GM12865 (cell line): ENCODE measurements around the gene HNF4A.

Experiments
- DNase-seq: peaks from one replicate; pipeline ENCODE4 v3.0.0; 2010; ENCODE audit warnings: low read depth
- H3K4me3 ChIP-seq: 2 replicates; pipeline ENCODE4 v1.5.1; 2011; ENCODE audit warnings: mild to moderate bottlenecking, low read depth, low read length, control low read depth
- CTCF ChIP-seq: IDR thresholded peaks from 2 replicates; pipeline ENCODE4 v1.5.1; 2011; ENCODE audit warnings: low read length, control low read depth, low read depth, inconsistent platforms; ENCODE audit not compliant: insufficient read depth; ENCODE audit errors: missing control alignments

HNF4A gene

GRCh38 chr20:44483112-44483511, 127.6 kb downstream of the HNF4A start:
- H3K4me3 ChIP-seq = no peak overlapping the region
- no peak for TF ChIP-seq CTCF
- no peak for DNase-seq
